ELR (cell line): ENCODE results near the gene BRWD1.
A peak's percentile ranks its signal among the peaks of the same experiment; 100 is the strongest.
"Not testable (repeated sequence)": the region's sequence is repeated elsewhere in the genome, so short reads cannot be mapped to it uniquely, and the experiment has no call there.

Experiments used
- DNase-seq: peaks from one replicate; pipeline ENCODE4 v3.0.0-alpha.2; 2015; ENCODE audit warnings: low read depth

The BRWD1 gene

GRCh38 chr21:39173716-39174680 is 139.4 kb downstream of the BRWD1 start:
- DNase-seq = no peak

- no peak for DNase-seq
These were observed 143.5 kb downstream of the BRWD1 start for GRCh38 chr21:39169906-39170305.

DNA sequence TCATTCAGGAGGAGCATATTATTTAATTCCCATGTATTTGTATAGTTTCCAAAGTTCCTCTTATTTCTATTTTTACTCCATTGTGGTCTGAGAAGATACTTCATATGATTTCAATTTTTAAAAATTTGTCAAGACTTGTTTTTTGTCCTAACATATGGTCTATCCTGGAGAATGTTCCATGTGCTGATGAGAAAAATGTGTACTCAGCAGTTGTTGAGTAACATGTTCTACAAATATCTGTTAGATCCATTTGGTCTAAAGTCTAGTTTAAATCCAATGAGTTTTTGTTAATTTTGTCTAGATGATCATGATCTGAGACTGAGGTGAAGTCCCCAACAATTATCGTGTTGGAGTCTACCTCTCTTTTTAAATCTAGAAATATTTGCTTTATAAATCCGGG is 144.6 kb downstream of the BRWD1 start:
- DNase-seq = no peak

DNA sequence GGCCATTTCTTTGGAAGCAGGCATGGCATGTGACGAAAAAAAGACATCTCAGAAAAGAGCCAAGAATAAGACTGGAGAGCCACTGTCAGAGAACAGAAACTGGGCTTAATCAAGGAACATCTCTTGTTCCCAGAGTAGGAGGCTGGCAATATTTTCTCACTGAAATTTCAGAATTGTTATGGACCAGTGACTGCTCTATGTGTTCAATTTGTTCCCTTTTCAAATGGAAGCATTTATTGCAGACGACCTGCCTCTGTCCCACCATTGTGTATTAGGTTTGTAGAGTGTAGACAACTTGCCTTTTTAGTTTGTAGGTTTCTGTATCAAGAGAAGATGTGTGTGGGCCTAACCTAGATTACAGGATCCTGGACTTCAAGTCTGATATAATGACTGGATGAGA is 148.9 kb downstream of the BRWD1 start:
- no peak for DNase-seq

GRCh38 chr21:39161064-39161463 is 152.4 kb downstream of the BRWD1 start:
- no peak for DNase-seq

DNA sequence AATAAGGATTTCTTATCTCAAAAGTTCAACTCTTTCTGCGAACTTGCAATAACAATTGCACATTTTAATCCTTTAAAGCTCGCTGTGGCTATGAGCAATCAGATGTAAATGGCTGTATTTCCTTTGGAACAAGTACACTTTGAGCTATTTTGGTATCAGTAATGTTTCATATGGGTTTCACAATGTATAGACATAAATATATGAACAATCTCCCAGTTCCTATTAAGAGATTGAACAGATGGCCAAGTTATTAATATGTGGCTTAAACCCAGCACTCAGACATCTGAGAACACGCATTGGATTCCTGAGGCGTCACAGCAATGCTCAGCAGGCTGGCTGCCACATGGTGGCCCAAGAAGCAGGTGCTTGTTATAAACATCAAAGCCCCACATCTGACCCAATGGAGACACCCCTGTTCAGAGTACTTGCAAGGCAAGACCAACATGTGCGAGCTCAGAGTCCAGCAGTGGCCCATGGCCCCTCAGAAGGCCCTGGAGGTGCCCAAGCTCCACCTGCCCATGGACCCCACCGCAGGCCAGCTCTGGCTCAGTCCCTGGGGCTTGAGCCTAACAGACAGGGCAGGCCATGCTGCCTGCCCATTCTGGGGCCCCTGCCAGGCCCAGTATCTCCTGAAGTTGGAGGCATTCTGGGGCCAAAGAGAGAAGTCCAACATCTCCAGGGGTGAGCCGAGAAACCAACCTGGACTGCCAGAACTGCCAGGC is 153.9 kb downstream of the BRWD1 start:
- DNase-seq = no peak

DNA sequence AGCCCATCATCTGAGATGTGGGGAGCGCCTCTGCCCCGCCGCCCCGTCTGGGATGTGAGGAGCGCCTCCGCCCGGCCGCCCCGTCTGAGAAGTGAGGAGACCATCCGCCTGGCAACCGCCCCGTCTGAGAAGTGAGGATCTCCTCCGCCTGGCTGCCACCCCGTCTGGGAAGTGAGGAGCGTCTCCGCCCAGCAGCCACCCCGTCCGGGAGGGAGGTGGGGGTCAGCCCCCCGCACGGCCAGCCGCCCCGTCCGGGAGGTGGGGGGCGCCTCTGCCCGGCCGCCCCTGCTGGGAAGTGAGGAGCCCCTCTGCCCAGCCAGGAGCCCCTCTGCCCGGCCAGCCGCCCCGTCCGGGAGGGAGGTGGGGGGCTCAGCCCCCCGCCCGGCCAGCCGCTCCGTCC is 156.2 kb downstream of the BRWD1 start:
- DNase-seq = not testable (repeated sequence)

- DNase-seq = peak; percentile 13
These were observed 157.4 kb downstream of the BRWD1 start for GRCh38 chr21:39156024-39156423.

DNA sequence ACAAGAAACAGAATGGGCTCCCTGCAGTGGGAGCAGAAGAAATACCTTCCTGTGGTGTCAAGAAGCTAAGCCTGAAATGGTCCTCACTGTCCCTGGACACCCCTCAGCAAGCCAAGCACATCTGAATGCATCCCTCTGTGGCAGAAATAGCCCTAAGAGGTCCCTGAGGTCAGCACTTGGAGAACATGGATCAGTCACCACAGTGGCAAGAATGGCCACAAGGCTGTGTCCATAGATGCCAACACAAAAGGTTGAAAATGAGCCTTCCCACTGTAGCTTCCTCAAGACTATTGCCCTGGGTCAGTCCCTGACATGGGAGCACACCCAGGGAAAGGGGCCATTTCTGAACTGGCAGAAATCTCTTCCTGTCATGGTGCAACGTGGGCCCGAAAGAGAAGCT is 157.9 kb downstream of the BRWD1 start:
- no peak for DNase-seq

DNA sequence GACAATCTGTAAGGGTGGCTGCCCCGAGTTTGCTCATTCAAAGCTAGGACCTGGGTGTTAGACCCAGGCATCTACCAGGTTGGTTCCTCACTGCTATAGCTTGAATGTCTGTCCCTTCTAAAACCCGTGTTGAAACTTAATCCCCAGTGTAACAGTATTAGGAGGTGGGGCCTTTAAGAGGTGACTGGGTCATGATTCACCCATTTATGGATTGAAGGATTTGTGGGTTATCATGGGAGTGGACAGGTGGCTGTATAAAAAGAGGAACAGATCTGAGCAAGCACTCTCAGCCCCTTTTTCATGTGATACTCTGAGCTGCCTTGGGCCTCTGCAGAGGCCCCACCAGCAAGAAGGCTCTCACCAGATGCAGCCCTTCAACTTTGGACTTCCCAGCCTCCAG is 159.6 kb downstream of the BRWD1 start:
- peak; percentile 6 for DNase-seq

DNA sequence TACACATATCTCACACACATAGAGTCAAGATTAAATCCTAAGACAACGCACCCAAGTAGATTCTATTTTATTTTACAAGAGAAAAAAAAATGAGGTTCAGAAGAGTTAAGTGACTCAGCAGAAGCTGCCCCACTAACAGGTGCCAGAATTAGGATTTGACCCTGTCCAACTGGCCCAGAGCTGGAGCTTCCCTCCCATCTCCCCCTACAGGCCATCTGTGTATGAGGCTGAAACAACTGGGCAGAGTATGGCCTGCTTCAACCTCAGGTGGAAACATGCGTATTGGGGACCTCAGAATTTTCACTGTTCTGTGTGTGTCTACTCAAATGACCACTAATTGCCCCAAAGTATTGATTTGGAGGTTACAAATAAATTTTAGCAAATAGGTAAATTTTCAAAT is 160.1 kb downstream of the BRWD1 start:
- DNase-seq = peak; percentile 40

- DNase-seq = no peak
These were observed 161.2 kb downstream of the BRWD1 start for GRCh38 chr21:39152271-39152670.

DNA sequence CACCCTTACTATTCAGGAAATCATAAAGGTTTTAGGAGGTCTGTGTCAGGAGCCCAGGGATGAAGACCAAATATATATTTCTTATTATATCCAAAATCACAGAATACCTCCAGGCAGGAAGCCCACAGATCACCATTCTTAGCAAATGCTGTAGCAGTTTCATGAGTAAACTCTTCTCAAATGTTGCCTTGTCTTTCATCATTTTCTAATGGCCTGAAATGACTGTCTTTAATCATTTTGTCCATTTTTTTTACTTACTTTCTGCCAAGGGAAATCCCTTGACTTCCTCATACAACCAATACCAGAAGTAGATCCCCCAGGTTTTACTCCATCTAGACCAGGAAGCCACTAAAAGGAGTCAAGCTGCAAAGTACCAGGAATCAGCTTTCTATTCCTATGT is 162.6 kb downstream of the BRWD1 start:
- DNase-seq = no peak

DNA sequence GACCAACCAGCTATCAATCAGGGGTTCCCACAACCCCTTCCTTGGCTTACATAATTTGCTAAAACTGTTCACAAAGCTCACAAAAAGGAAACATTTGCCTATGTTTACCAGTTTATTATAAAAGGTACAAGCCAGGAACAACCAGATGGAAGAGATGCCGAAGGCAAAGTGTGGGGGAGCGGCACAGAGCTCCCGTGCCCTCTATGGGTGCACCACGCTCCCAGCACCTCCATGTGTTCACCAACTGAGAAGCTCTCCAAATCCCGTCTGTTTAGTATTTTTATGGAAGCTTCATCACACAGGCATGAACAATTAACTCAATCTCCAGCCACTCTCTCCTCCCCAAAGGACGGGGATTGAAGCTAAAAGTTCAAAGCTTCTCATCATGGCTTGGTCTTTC is 163.1 kb downstream of the BRWD1 start:
- no peak for DNase-seq

DNA sequence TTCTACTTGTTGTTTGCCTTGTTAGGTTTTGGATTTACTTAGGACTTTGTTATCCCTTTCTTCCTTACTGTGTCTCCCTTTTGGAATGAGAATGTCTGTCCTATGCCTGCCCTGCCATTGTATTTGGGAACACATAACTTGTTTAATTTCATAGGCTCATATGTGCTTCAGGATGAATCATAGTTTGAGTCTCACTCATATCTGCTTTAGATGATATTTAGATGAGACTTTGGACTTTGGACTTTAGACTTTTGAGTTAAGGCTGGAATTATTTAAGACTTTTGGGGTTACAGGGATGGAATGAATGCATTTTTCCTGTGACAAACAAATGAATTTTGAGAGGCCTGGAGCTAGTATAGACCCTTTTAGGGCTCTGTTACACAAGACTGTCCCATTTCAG is 163.6 kb downstream of the BRWD1 start:
- no peak for DNase-seq

GRCh38 chr21:39148975-39149374 is 164.5 kb downstream of the BRWD1 start:
- no peak for DNase-seq

GRCh38 chr21:39144191-39144590 is 169.2 kb downstream of the BRWD1 start:
- DNase-seq = no peak

DNA sequence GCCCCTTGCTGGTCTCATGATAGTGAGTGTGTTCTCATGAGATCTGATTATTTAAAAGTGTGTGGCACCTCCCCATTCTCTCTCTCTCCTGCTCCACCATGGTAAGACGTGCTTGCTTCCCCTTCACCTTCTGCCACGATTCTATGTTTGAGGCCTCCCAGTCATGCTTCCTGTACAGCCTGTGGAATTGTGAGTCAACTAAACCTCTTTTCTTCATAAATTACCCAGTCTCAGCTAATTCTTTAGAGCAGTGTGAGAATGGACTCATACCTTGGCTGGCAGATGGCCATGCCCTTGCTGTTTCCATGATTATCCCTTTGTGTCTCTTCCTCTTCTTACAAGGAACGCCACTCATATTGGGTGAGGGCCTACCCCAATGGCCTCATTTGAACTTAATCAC is 170.5 kb downstream of the BRWD1 start:
- DNase-seq = no peak

DNA sequence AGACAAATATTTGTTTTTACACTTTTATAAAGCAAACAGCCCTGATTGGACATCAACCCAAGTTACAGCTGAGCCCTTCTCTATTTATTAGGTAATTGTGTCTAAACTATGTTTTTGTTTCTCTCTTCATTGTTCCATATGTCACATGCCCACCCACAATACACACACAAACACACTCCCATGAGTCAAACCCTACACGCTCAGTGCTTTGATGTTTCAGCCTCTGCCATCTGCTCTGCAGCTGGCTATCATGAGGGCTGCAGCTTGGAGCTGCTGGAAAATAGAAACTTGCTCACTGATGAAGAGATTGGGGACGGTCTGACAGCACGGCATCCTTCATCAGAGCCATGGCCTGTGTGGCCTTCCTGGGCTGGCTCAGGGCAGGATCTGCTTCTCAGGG is 171.9 kb downstream of the BRWD1 start:
- DNase-seq = peak; percentile 30

GRCh38 chr21:39137248-39138178 is 175.9 kb downstream of the BRWD1 start:
- DNase-seq = peak; percentile 63

DNA sequence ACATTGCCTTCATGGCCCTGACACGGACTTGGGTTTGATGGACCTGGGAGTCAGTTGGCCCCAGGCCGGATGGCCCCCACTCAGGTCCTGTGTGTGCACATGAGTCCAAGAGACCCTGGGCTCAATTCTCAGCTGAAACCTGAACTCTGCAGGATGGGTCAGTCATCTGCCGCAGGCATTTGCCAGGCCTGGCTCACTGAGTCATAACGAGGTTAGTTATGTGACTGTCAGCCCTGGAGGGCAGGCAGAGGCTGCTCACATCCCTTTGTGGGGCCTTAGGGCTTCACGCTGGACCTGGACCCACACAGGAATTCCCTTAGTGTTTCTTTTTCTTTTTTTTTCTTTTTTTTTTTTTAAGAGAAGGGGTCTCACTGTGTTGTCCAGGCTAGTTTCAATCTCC is 176.7 kb downstream of the BRWD1 start:
- peak; percentile 89 for DNase-seq

- DNase-seq = peak; percentile 48
These were observed 177.3 kb downstream of the BRWD1 start for GRCh38 chr21:39136138-39136537.
